ENCODE results near the gene MCOLN3.
"Not testable (repeated sequence)": the region's sequence is repeated elsewhere in the genome, so short reads cannot be mapped to it uniquely, and the experiment has no call there.

DNA sequence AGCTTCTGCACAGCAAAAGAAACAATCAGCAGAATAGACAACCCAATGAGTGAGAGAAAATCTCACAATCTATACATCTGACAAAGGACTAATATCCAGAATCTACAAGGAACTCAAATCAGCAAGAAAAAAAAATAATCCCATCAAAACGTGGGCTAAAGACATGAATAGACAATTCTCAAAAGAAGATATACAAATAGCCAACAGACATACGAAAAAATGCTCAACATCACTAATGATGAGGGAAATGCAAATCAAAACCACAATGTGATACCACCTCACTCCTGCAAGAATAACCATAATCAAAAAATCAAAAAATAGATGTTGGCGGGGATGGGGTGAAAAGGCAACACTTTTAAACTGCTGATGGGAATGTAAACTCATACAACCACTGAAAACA is 61.7 kb downstream of the MCOLN3 start:
- TF ChIP-seq, protein P1, sequence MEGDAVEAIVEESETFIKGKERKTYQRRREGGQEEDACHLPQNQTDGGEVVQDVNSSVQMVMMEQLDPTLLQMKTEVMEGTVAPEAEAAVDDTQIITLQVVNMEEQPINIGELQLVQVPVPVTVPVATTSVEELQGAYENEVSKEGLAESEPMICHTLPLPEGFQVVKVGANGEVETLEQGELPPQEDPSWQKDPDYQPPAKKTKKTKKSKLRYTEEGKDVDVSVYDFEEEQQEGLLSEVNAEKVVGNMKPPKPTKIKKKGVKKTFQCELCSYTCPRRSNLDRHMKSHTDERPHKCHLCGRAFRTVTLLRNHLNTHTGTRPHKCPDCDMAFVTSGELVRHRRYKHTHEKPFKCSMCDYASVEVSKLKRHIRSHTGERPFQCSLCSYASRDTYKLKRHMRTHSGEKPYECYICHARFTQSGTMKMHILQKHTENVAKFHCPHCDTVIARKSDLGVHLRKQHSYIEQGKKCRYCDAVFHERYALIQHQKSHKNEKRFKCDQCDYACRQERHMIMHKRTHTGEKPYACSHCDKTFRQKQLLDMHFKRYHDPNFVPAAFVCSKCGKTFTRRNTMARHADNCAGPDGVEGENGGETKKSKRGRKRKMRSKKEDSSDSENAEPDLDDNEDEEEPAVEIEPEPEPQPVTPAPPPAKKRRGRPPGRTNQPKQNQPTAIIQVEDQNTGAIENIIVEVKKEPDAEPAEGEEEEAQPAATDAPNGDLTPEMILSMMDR (IDR thresholded peaks at IDR 0.05), result not testable (repeated sequence)
- not testable (repeated sequence) for TF ChIP-seq POLR2A (IDR thresholded peaks at IDR 0.05)
